Liver (tissue), 9 donors: Measurements from ENCODE around the gene HTR4. TPM values are rescaled to one million over a fixed set of nuclear protein-coding genes. Genes with fewer than 3 reads are reported as not detected.

Experiments used
- DNase-seq: peaks from one replicate; pipeline ENCODE4 v3.0.0-alpha.2; 2017; ENCODE audit warnings: low spot score
- H3K27ac ChIP-seq, 2 donors: one replicate each; pipeline ENCODE4 v1.7.0; 2013; ENCODE audit warnings: inconsistent platforms in 2 of 2, low read length in 2 of 2, control low read depth in 1 of 2, low read depth in 1 of 2, mild to moderate bottlenecking in 1 of 2
- H3K27me3 ChIP-seq, 4 donors: one replicate each; pipeline versions ENCODE4 v1.6.1 to v1.7.0; 2013; ENCODE audit warnings: low read length in 3 of 4, inconsistent platforms in 1 of 4, mild to moderate bottlenecking in 1 of 4, moderate library complexity in 1 of 4; ENCODE audit not compliant: control insufficient read depth in 4 of 4, insufficient read depth in 4 of 4
- H3K36me3 ChIP-seq, 4 donors: one replicate each; pipeline versions ENCODE4 v1.6.1 to v1.7.0; 2013; ENCODE audit warnings: low read length in 3 of 4, mild to moderate bottlenecking in 3 of 4, low read depth in 1 of 4, moderate library complexity in 1 of 4; ENCODE audit not compliant: control insufficient read depth in 4 of 4, insufficient read depth in 3 of 4
- H3K4me1 ChIP-seq, 4 donors: one replicate each; pipeline versions ENCODE4 v1.6.1 to v1.7.0; 2013; ENCODE audit warnings: low read length in 3 of 4, mild to moderate bottlenecking in 3 of 4, moderate library complexity in 1 of 4; ENCODE audit not compliant: control insufficient read depth in 4 of 4, insufficient read depth in 4 of 4
- H3K4me3 ChIP-seq, 3 donors: one replicate each; pipeline versions ENCODE4 v1.6.1 to v1.7.0; 2013; ENCODE audit warnings: low read length in 3 of 3, control low read depth in 1 of 3, low read depth in 1 of 3, mild to moderate bottlenecking in 1 of 3
- H3K9ac ChIP-seq, 2 donors: one replicate each; pipeline ENCODE4 v1.7.0; 2013; ENCODE audit warnings: low read length in 2 of 2, mild to moderate bottlenecking in 2 of 2, moderate library complexity in 2 of 2, control low read depth in 1 of 2, low read depth in 1 of 2
- H3K9me3 ChIP-seq, 4 donors: one replicate each; pipeline versions ENCODE4 v1.6.1 to v1.7.0; 2013; ENCODE audit warnings: low read length in 3 of 4; ENCODE audit not compliant: control insufficient read depth in 4 of 4
- ATF3 ChIP-seq: IDR thresholded peaks from 2 replicates; pipeline ENCODE4 v1.6.1; 2016; ENCODE audit warnings: antibody characterized with exemption
- CTCF ChIP-seq: fragments of 150-350 bp; IDR thresholded peaks from 2 replicates; pipeline ENCODE4 v1.5.1; 2017; ENCODE audit warnings: improper control_type of control experiment, low read depth, low read length; ENCODE audit not compliant: missing input control
- EGR1 ChIP-seq, 2 donors: IDR thresholded peaks; 2 replicates each; pipeline ENCODE4 v1.6.1; 2016 to 2018; ENCODE audit warnings: antibody characterized with exemption in 2 of 2, low read depth in 2 of 2
- FOXA1 ChIP-seq: IDR thresholded peaks from 2 replicates; pipeline ENCODE4 v1.6.1; 2016; ENCODE audit warnings: antibody characterized with exemption
- FOXA2 ChIP-seq: IDR thresholded peaks from 2 replicates; pipeline ENCODE4 v1.6.1; 2016; ENCODE audit warnings: antibody characterized with exemption
- GABPA ChIP-seq, 2 donors: IDR thresholded peaks in 1 of 2; conservative IDR thresholded peaks in 1 of 2; 2 replicates each; pipeline ENCODE4 v1.6.1; 2016; ENCODE audit warnings: antibody characterized with exemption in 2 of 2, mild to moderate bottlenecking in 1 of 2, moderate library complexity in 1 of 2
- HNF4A ChIP-seq, 2 donors: conservative IDR thresholded peaks; 2 replicates each; pipeline ENCODE4 v1.6.1; 2016; ENCODE audit warnings: antibody characterized with exemption in 2 of 2, mild to moderate bottlenecking in 2 of 2
- HNF4G ChIP-seq: IDR thresholded peaks from 2 replicates; pipeline ENCODE4 v1.6.1; 2016; ENCODE audit warnings: antibody characterized with exemption
- JUND ChIP-seq, 2 donors: IDR thresholded peaks; 2 replicates each; pipeline ENCODE4 v1.6.1; 2016; ENCODE audit warnings: antibody characterized with exemption in 2 of 2
- MAX ChIP-seq: IDR thresholded peaks from 2 replicates; pipeline ENCODE4 v1.6.1; 2016; ENCODE audit warnings: antibody characterized with exemption
- NR2F2 ChIP-seq: IDR thresholded peaks from 2 replicates; pipeline ENCODE4 v1.6.1; 2016; ENCODE audit warnings: antibody characterized with exemption
- RAD21 ChIP-seq, 2 donors: IDR thresholded peaks; 2 replicates each; pipeline ENCODE4 v1.6.1; 2016; ENCODE audit warnings: antibody characterized with exemption in 2 of 2, mild to moderate bottlenecking in 2 of 2
- REST ChIP-seq: IDR thresholded peaks from 2 replicates; pipeline ENCODE4 v1.6.1; 2016; ENCODE audit warnings: antibody characterized with exemption, mild to moderate bottlenecking
- RXRA ChIP-seq, 2 donors: IDR thresholded peaks; 2 replicates each; pipeline ENCODE4 v1.6.1; 2017 to 2018; ENCODE audit warnings: antibody characterized with exemption in 2 of 2, mild to moderate bottlenecking in 1 of 2
- SP1 ChIP-seq: IDR thresholded peaks from 2 replicates; pipeline ENCODE4 v1.6.1; 2018; ENCODE audit warnings: antibody characterized with exemption, mild to moderate bottlenecking
- TAF1 ChIP-seq: conservative IDR thresholded peaks from 2 replicates; pipeline ENCODE4 v1.6.1; 2016; ENCODE audit warnings: antibody characterized with exemption, mild to moderate bottlenecking
- YY1 ChIP-seq: IDR thresholded peaks from 2 replicates; pipeline ENCODE4 v1.6.1; 2016; ENCODE audit warnings: antibody characterized with exemption, mild to moderate bottlenecking
- ZBTB33 ChIP-seq: IDR thresholded peaks from 2 replicates; pipeline ENCODE4 v1.6.1; 2016; ENCODE audit warnings: antibody characterized with exemption
- WGBS: extraction: QIAGEN DNeasy Blood & Tissue Kit; methylation state at CpG from one replicate; pipeline ENCODE4 v1.1.7; 2013; 5-methylcytosine and 5-hydroxymethylcytosine counted together
- polyA plus RNA-seq, 2 donors: library from polyadenylated mRNA; stranded (reverse) in 1 of 2; unstranded in 1 of 2; fragments of 200-250 nt in 1 of 2; fragments of >200 nt in 1 of 2; fragmentation: Nextera tagmentation in 1 of 2; extraction: Ambion mirVana in 1 of 2; gene quantifications; one replicate each; pipeline versions ENCODE4 v1.2.1 to v1.2.3, GENCODE V29; 2013 to 2015
- total RNA-seq, 2 donors: library from RNA; depleted of rRNA; stranded (reverse); fragments of >200 nt; gene quantifications; one replicate each; pipeline ENCODE4 v1.2.3, GENCODE V29; 2014
- donor health status: healthy.
- donor health status: healthy.
- donor health status: healthy.
- donor health status: healthy.
- donor health status: healthy.

The HTR4 gene
- total and polyA plus RNA-seq, 4 donors, result 0.19 to 2.4 (median 0.98) TPM

GRCh38 chr5:148523139-148523538 is 131.2 kb downstream of the HTR4 start (continued):
- TF ChIP-seq REST, result no peak

GRCh38 chr5:148515460-148515859 is 138.9 kb downstream of the HTR4 start:
- TF ChIP-seq ATF3 (no peak), MAX (no peak), EGR1 (IDR thresholded peaks at IDR 0.05; ENCODE audit: low read depth in 2 of 2) (no peak), RAD21 (IDR thresholded peaks at IDR 0.05) (no peak), HNF4A (conservative IDR thresholded peaks at IDR 0.05) (no peak), SP1 (no peak), RXRA (IDR thresholded peaks at IDR 0.05) (no peak), CTCF (no peak)
- DNase-seq, result no peak
- Histone ChIP-seq H3K4me3 (no peak overlapping the region), H3K9me3 (no peaks in the 10 kb centered on the region), H3K9ac (no peak overlapping the region), H3K27ac (no peak overlapping the region), H3K27me3 (no peaks in the 10 kb centered on the region), H3K36me3 (no peaks in the 10 kb centered on the region), H3K4me1 (no peaks in the 10 kb centered on the region)
- 67% methylated on average over 2 of the region's 2 CpGs for WGBS

- Histone ChIP-seq H3K4me3 (no peak overlapping the region), H3K27me3 (no peaks in the 10 kb centered on the region), H3K27ac (no peak overlapping the region), H3K4me1 (no peaks in the 10 kb centered on the region), H3K36me3 (no peaks in the 10 kb centered on the region), H3K9ac (no peak overlapping the region), H3K9me3 (no peaks in the 10 kb centered on the region)
- DNase-seq, result no peak
- TF ChIP-seq SP1, result no peak
- no peak for TF ChIP-seq EGR1 (IDR thresholded peaks at IDR 0.05; ENCODE audit: low read depth in 2 of 2)
- no peak for TF ChIP-seq JUND (IDR thresholded peaks at IDR 0.05)
- TF ChIP-seq HNF4A (conservative IDR thresholded peaks at IDR 0.05), result no peak
- no peak for TF ChIP-seq CTCF
- no peak for TF ChIP-seq YY1
- no peak for TF ChIP-seq FOXA2
- no peak for TF ChIP-seq NR2F2
- no peak for TF ChIP-seq ATF3
- TF ChIP-seq TAF1, result no peak
- no peak for TF ChIP-seq FOXA1
- no peak for TF ChIP-seq HNF4G
- TF ChIP-seq GABPA (IDR thresholded peaks at IDR 0.05 in 1 of 2, conservative IDR thresholded peaks at IDR 0.05 in 1 of 2), result no peak
- no peak for TF ChIP-seq ZBTB33
Observed at GRCh38 chr5:148514344-148514743, 140.0 kb downstream of the HTR4 start.
